Measurements from ENCODE around the gene DPF3. TPM values are rescaled to one million over a fixed set of nuclear protein-coding genes. Genes with fewer than 3 reads are reported as not detected.

DPF3 gene
- total and polyA plus RNA-seq, 2 of the 13 experiments (the other 11 are each of a cell fraction or from before 2014, with no cell fraction given) = 0.09 to 0.60 TPM

DNA sequence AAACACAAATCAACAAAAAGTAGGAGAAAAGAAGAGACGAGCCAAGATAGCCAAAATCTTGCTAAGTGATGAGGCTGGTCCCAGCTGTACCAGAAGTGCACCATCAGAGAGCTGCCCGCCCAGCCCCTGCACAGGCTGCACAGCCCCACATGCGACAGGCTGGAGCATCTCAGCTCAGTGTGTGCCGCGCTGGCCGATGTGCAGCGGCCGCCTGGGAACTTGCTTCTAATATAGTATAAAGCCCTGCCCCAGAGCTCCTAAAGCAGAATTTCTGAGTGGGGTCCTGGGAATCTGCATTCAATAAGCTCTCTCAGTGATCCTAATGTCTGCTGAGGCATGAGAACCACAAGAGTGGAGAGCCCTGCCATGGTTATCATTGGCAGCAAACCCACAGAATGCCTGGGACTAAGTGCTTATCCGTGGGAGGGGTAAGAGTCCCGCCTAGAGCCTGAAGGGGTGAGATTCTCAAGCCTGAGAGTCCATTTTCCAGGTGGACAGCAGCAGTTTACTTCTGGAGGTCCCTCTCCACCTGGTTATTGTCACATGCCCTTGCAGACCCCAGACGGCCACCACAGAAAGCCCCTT is 171.6 kb downstream of the DPF3 start:
- ChIA-PET CTCF (ENCODE audit: low intra/inter-chr PET ratio, low total read pairs) (no interaction called here), POLR2A (no interaction called here)
- H4K20me1 ChIP-seq (ENCODE audit: insufficient read depth, low read length) = no peaks in the 10 kb centered on the region
- H3K9ac ChIP-seq (ENCODE audit: insufficient read depth, low read depth, low read length) = no peak overlapping the region
- TF ChIP-seq ZNF343 (CRISPR knock-in tag; IDR thresholded peaks at IDR 0.05) (no peak), ATF7-NPFF (CRISPR knock-in tag; IDR thresholded peaks at IDR 0.05; ENCODE audit: low read depth) (no peak), GZF1 (CRISPR knock-in tag; IDR thresholded peaks at IDR 0.05) (no peak), U2AF2 (IDR thresholded peaks at IDR 0.05; ENCODE audit: low read depth, low read length) (no peak), RARG (CRISPR knock-in tag; IDR thresholded peaks at IDR 0.05; ENCODE audit: low read depth) (no peak), ZNF337 (CRISPR knock-in tag; IDR thresholded peaks at IDR 0.05; ENCODE audit: borderline replicate concordance, low read depth) (no peak), ZNF839 (CRISPR knock-in tag; IDR thresholded peaks at IDR 0.05; ENCODE audit: borderline replicate concordance) (no peak), ZNF205 (CRISPR knock-in tag; IDR thresholded peaks at IDR 0.05) (no peak), GLMP (CRISPR knock-in tag; IDR thresholded peaks at IDR 0.05; ENCODE audit: borderline replicate concordance) (no peak), ZSCAN30 (CRISPR knock-in tag; IDR thresholded peaks at IDR 0.05) (no peak)
- H3K36me3 ChIP-seq (replicated peaks in 1 of 2; ENCODE audit: control insufficient read depth in 1 of 2, insufficient read depth in 2 of 2, low read length in 2 of 2) = no peaks in the 10 kb centered on the region
- no peak overlapping the region for H3K27ac ChIP-seq (ENCODE audit: extremely low read length, insufficient read depth, low read length)
- intact Hi-C loops (cut with micrococcal nuclease; ENCODE audit: unreplicated experiment) = no loop called here
- in situ Hi-C loops (cut with HindIII; ENCODE audit: extremely low pct_ligation_motif_present, low pct_unique_long_range_greater_than_20kb) = no loop called here
- no peaks in the 10 kb centered on the region for H3K9me3 ChIP-seq (ENCODE audit: low read length)
- WGBS (ENCODE audit: low lambda C conversion rate) = 22% methylated on average over 5 of the region's 11 CpGs
- ATAC-seq (no peak), FAIRE-seq (no peak), DNase-seq (ENCODE audit: low spot score) (no peak)
- H3K79me2 ChIP-seq (ENCODE audit: insufficient read depth, low read length) = no peaks in the 10 kb centered on the region
- H3K4me3 ChIP-seq (replicated peaks in 1 of 3; ENCODE audit: insufficient read depth in 1 of 3, low read depth in 2 of 3, low read length in 3 of 3) = no peak overlapping the region
- no peaks in the 10 kb centered on the region for H3K27me3 ChIP-seq (ENCODE audit: control insufficient read depth in 1 of 2, insufficient read depth in 2 of 2, low read length in 2 of 2)
- no peaks in the 10 kb centered on the region for H3K4me1 ChIP-seq (ENCODE audit: insufficient read depth, low read length)
- H2AFZ ChIP-seq (ENCODE audit: low read length) = no peak overlapping the region
- no TSS peak for BruUV-seq (replicated peaks)
- H3K4me2 ChIP-seq (ENCODE audit: low read depth, low read length) = no peak overlapping the region
